CD4-positive, CD25-positive, alpha-beta regulatory T cell (primary cell): Measurements from ENCODE around the gene RAB3IL1. TPM values are rescaled to one million over a fixed set of nuclear protein-coding genes. Genes with fewer than 3 reads are reported as not detected.

Experiments
- ATAC-seq, 2 donors: fragments of 150-1000 bp; cut with Tn5 transposase; one replicate each; pipeline ENCODE4 v1.10.0; 2021; ENCODE audit warnings: low read depth in 2 of 2, moderate number of reproducible peaks in 2 of 2, moderate library complexity in 1 of 2
- DNase-seq, 3 donors: peaks; one replicate each; pipeline versions ENCODE4 v3.0.0 to v3.0.0-alpha.2; 2012 to 2022; ENCODE audit warnings: mixed read lengths in 1 of 3
- H3K27ac ChIP-seq: one replicate; pipeline ENCODE4 v1.7.0; 2013; ENCODE audit warnings: mild to moderate bottlenecking, low read length; ENCODE audit not compliant: insufficient read depth, poor library complexity, severe bottlenecking
- H3K27me3 ChIP-seq: one replicate; pipeline ENCODE4 v1.7.0; 2013; ENCODE audit warnings: low read length; ENCODE audit not compliant: control insufficient read depth, insufficient read depth
- H3K36me3 ChIP-seq: one replicate; pipeline ENCODE4 v1.7.0; 2013; ENCODE audit warnings: mild to moderate bottlenecking, low read length, moderate library complexity; ENCODE audit not compliant: control insufficient read depth, insufficient read depth
- H3K4me1 ChIP-seq: 2 replicates; pipeline ENCODE4 v1.7.0; 2013; ENCODE audit warnings: mild to moderate bottlenecking, low read length; ENCODE audit not compliant: insufficient read depth, control insufficient read depth, poor library complexity, severe bottlenecking
- H3K4me3 ChIP-seq: one replicate; pipeline ENCODE4 v1.7.0; 2013; ENCODE audit warnings: low read depth, mild to moderate bottlenecking, low read length, moderate library complexity
- H3K9me3 ChIP-seq, 2 experiments: 1 replicate in 1 of 2; 2 replicates in 1 of 2; pipeline ENCODE4 v1.7.0; 2013; ENCODE audit warnings: low read length in 2 of 2, mild to moderate bottlenecking in 1 of 2, moderate library complexity in 1 of 2; ENCODE audit not compliant: control insufficient read depth in 2 of 2
- H3K27ac Mint-ChIP-seq, 3 donors: one replicate each; pipeline ENCODE4 v1.8.0; 2020 to 2022; ENCODE audit warnings: mild to moderate bottlenecking in 3 of 3, mixed read lengths in 3 of 3, moderate library complexity in 2 of 3
- H3K27me3 Mint-ChIP-seq: one replicate; pipeline ENCODE4 v1.8.0; 2022; ENCODE audit warnings: mild to moderate bottlenecking, mixed read lengths
- H3K36me3 Mint-ChIP-seq: one replicate; pipeline ENCODE4 v1.8.0; 2020; ENCODE audit warnings: mixed read lengths
- H3K4me1 Mint-ChIP-seq, 4 donors: one replicate each; pipeline ENCODE4 v1.8.0; 2020 to 2022; ENCODE audit warnings: mixed read lengths in 4 of 4, mild to moderate bottlenecking in 1 of 4
- H3K4me3 Mint-ChIP-seq, 4 donors: one replicate each; pipeline ENCODE4 v1.8.0; 2020 to 2022; ENCODE audit warnings: mild to moderate bottlenecking in 4 of 4, mixed read lengths in 4 of 4, moderate library complexity in 3 of 4
- H3K9me3 Mint-ChIP-seq, 7 donors: one replicate each; pipeline ENCODE4 v1.8.0; 2020 to 2022; ENCODE audit warnings: mixed read lengths in 7 of 7, mild to moderate bottlenecking in 3 of 7, moderate library complexity in 2 of 7
- polyA plus RNA-seq, 4 donors: library from polyadenylated mRNA; unstranded; fragments of 300-500 nt; fragmentation: Illumina TruSeq; gene quantifications; one replicate each; pipeline ENCODE4 v1.2.3, GENCODE V29; 2021
- total RNA-seq: library from RNA; stranded (reverse); gene quantifications from one replicate; pipeline ENCODE4 v1.2.3, GENCODE V29; 2022

Gene RAB3IL1
- total and polyA plus RNA-seq, 5 donors from 2014 or later: not detected

GRCh38 chr11:61923166-61924063 lies 6.0 kb upstream of the RAB3IL1 start:
- H3K27ac ChIP-seq: no peak overlapping the region
- no peak overlapping the region for H3K4me3 Mint-ChIP-seq
- ATAC-seq (no peak), DNase-seq (no peak)
- peaks cover 4% of the 10 kb centered on the region for H3K27me3 ChIP-seq
- no peaks in the 10 kb centered on the region for H3K4me1 ChIP-seq
- H3K27me3 Mint-ChIP-seq: peaks cover 38% of the 10 kb centered on the region
- H3K9me3 Mint-ChIP-seq: peaks cover 0 to 1% (median 0%) of the 10 kb centered on the region in 7 donors
- no peak overlapping the region for H3K4me3 ChIP-seq
- peaks cover 0 to 2% (median 1%) of the 10 kb centered on the region in 4 donors for H3K4me1 Mint-ChIP-seq
- no peaks in the 10 kb centered on the region for H3K36me3 ChIP-seq
- no peaks in the 10 kb centered on the region for H3K9me3 ChIP-seq
- no peaks in the 10 kb centered on the region for H3K36me3 Mint-ChIP-seq
- peak overlapping the region in 1 of 3 donors; percentile 20 for H3K27ac Mint-ChIP-seq

GRCh38 chr11:61922539-61922938 lies 5.2 kb upstream of the RAB3IL1 start:
- Histone ChIP-seq H3K4me3 (no peak overlapping the region), H3K4me1 (no peaks in the 10 kb centered on the region), H3K36me3 (no peaks in the 10 kb centered on the region), H3K27ac (no peak overlapping the region), H3K9me3 (no peaks in the 10 kb centered on the region), H3K27me3 (peaks cover 7% of the 10 kb centered on the region)
- H3K4me3 Mint-ChIP-seq: no peak overlapping the region
- peaks cover 0 to 2% (median 0%) of the 10 kb centered on the region in 7 donors for H3K9me3 Mint-ChIP-seq
- DNase-seq (no peak), ATAC-seq (no peak)
- peak overlapping the region in 2 of 3 donors; percentile 35 to 51 for H3K27ac Mint-ChIP-seq
- peaks cover 46% of the 10 kb centered on the region for H3K27me3 Mint-ChIP-seq
- peaks cover 0 to 10% (median 4%) of the 10 kb centered on the region in 4 donors for H3K4me1 Mint-ChIP-seq
- H3K36me3 Mint-ChIP-seq: no peaks in the 10 kb centered on the region

GRCh38 chr11:61921446-61921845 lies 4.1 kb upstream of the RAB3IL1 start:
- Mint-ChIP-seq H3K4me3 (no peak overlapping the region), H3K27ac (peak overlapping the region in 1 of 3 donors; percentile 78), H3K4me1 (peaks cover 0 to 10% (median 4%) of the 10 kb centered on the region in 4 donors), H3K9me3 (peaks cover 0 to 2% (median 0%) of the 10 kb centered on the region in 7 donors), H3K27me3 (peaks cover 50% of the 10 kb centered on the region), H3K36me3 (no peaks in the 10 kb centered on the region)
- DNase-seq (no peak), ATAC-seq (no peak)
- no peak overlapping the region for H3K27ac ChIP-seq
- peaks cover 7% of the 10 kb centered on the region for H3K27me3 ChIP-seq
- no peaks in the 10 kb centered on the region for H3K9me3 ChIP-seq
- H3K4me1 ChIP-seq: peaks cover 4% of the 10 kb centered on the region
- H3K4me3 ChIP-seq: no peak overlapping the region
- H3K36me3 ChIP-seq: no peaks in the 10 kb centered on the region

GRCh38 chr11:61919705-61920631 lies 2.6 kb upstream of the RAB3IL1 start:
- no peak overlapping the region for H3K27ac Mint-ChIP-seq

GRCh38 chr11:61918938-61919704 lies 1.8 kb upstream of the RAB3IL1 start:
- peak overlapping the region in 1 of 3 donors; percentile 52 for H3K27ac Mint-ChIP-seq
- peaks cover 57% of the 10 kb centered on the region for H3K27me3 Mint-ChIP-seq
- no peak overlapping the region for H3K27ac ChIP-seq
- H3K9me3 ChIP-seq: no peaks in the 10 kb centered on the region
- DNase-seq (no peak), ATAC-seq (no peak)
- H3K36me3 Mint-ChIP-seq: no peaks in the 10 kb centered on the region
- H3K4me3 Mint-ChIP-seq: no peak overlapping the region
- H3K4me1 ChIP-seq: peaks cover 4% of the 10 kb centered on the region
- H3K27me3 ChIP-seq: peaks cover 10% of the 10 kb centered on the region
- H3K4me3 ChIP-seq: no peak overlapping the region
- H3K4me1 Mint-ChIP-seq: peaks cover 0 to 14% (median 4%) of the 10 kb centered on the region in 4 donors
- H3K36me3 ChIP-seq: no peaks in the 10 kb centered on the region
- peaks cover 0 to 2% (median 0%) of the 10 kb centered on the region in 7 donors for H3K9me3 Mint-ChIP-seq

More at GRCh38 chr11:61919705-61920631, 2.6 kb upstream of the RAB3IL1 start:
- H3K4me3 Mint-ChIP-seq: no peak overlapping the region
- peaks cover 10% of the 10 kb centered on the region for H3K27me3 ChIP-seq
- DNase-seq: no peak
- no peak for ATAC-seq
- peaks cover 4% of the 10 kb centered on the region for H3K4me1 ChIP-seq
- no peak overlapping the region for H3K4me3 ChIP-seq
- H3K9me3 ChIP-seq: no peaks in the 10 kb centered on the region
- H3K9me3 Mint-ChIP-seq: peaks cover 0 to 2% (median 0%) of the 10 kb centered on the region in 7 donors
- no peak overlapping the region for H3K27ac ChIP-seq
- H3K36me3 Mint-ChIP-seq: no peaks in the 10 kb centered on the region
- H3K27me3 Mint-ChIP-seq: peaks cover 51% of the 10 kb centered on the region
- no peaks in the 10 kb centered on the region for H3K36me3 ChIP-seq
- peaks cover 0 to 14% (median 4%) of the 10 kb centered on the region in 4 donors for H3K4me1 Mint-ChIP-seq

GRCh38 chr11:61918251-61918937 lies 1.0 kb upstream of the RAB3IL1 start:
- peaks cover 0 to 2% (median 0%) of the 10 kb centered on the region in 7 donors for H3K9me3 Mint-ChIP-seq
- no peaks in the 10 kb centered on the region for H3K36me3 Mint-ChIP-seq
- no peak for ATAC-seq
- Histone ChIP-seq H3K27me3 (peaks cover 10% of the 10 kb centered on the region), H3K4me1 (peaks cover 4% of the 10 kb centered on the region), H3K9me3 (no peaks in the 10 kb centered on the region), H3K27ac (no peak overlapping the region), H3K36me3 (no peaks in the 10 kb centered on the region), H3K4me3 (no peak overlapping the region)
- DNase-seq: no peak
- peaks cover 0 to 14% (median 4%) of the 10 kb centered on the region in 4 donors for H3K4me1 Mint-ChIP-seq
- peaks cover 58% of the 10 kb centered on the region for H3K27me3 Mint-ChIP-seq
- peak overlapping the region in 2 of 3 donors; percentile 36 to 52 for H3K27ac Mint-ChIP-seq
- H3K4me3 Mint-ChIP-seq: peak overlapping the region in 2 of 4 donors; percentile 71 to 80
